IMR-90 (cell line): Measurements from ENCODE around the gene ALPP.

ENCODE experiments used
- BHLHE40 ChIP-seq: fragments of 150-350 bp; IDR thresholded peaks from 2 replicates; pipeline ENCODE4 v1.6.1; 2016; ENCODE audit warnings: mild to moderate bottlenecking, low read depth, low read length
- CEBPB ChIP-seq: IDR thresholded peaks from 2 replicates; pipeline ENCODE4 v1.6.1; 2012; ENCODE audit warnings: low read depth, low read length, improper control_type of control experiment
- CHD1 ChIP-seq: IDR thresholded peaks from 2 replicates; pipeline ENCODE4 v1.6.1; 2012; ENCODE audit warnings: low read depth, low read length, improper control_type of control experiment
- CTCF ChIP-seq: conservative IDR thresholded peaks from 2 replicates; pipeline ENCODE4 v1.5.1; 2012; ENCODE audit warnings: mild to moderate bottlenecking, low read depth, low read length, improper control_type of control experiment
- FOS ChIP-seq: fragments of 150-350 bp; IDR thresholded peaks from 2 replicates; pipeline ENCODE4 v1.6.1; 2016; ENCODE audit warnings: low read depth, low read length
- MAFK ChIP-seq: IDR thresholded peaks from 2 replicates; pipeline ENCODE4 v1.6.1; 2012; ENCODE audit warnings: low read depth, low read length, improper control_type of control experiment
- MAZ ChIP-seq: IDR thresholded peaks from 2 replicates; pipeline ENCODE4 v1.6.1; 2012; ENCODE audit warnings: low read depth, mild to moderate bottlenecking, low read length, improper control_type of control experiment, moderate library complexity, borderline replicate concordance
- MXI1 ChIP-seq: IDR thresholded peaks from 2 replicates; pipeline ENCODE4 v1.6.1; 2012; ENCODE audit warnings: low read depth, mild to moderate bottlenecking, low read length, moderate library complexity, borderline replicate concordance
- POLR2A ChIP-seq: IDR thresholded peaks from 2 replicates; pipeline ENCODE4 v1.6.1; 2012; ENCODE audit warnings: mild to moderate bottlenecking, low read depth, low read length
- RAD21 ChIP-seq: IDR thresholded peaks from 2 replicates; pipeline ENCODE4 v1.6.1; 2012; ENCODE audit warnings: low read length, improper control_type of control experiment
- RCOR1 ChIP-seq: IDR thresholded peaks from 2 replicates; pipeline ENCODE4 v1.6.1; 2012; ENCODE audit warnings: mild to moderate bottlenecking, low read length, improper control_type of control experiment; ENCODE audit not compliant: insufficient replicate concordance
- RFX5 ChIP-seq: IDR thresholded peaks from 2 replicates; pipeline ENCODE4 v1.8.0; 2012; ENCODE audit warnings: low read depth, mild to moderate bottlenecking, low read length, moderate library complexity
- SMC3 ChIP-seq: fragments of 150-350 bp; IDR thresholded peaks from 2 replicates; pipeline ENCODE4 v1.6.1; 2016; ENCODE audit warnings: low read depth, mild to moderate bottlenecking, antibody characterized with exemption, low read length, moderate library complexity
- USF2 ChIP-seq: fragments of 150-350 bp; IDR thresholded peaks from 2 replicates; pipeline ENCODE4 v1.6.1; 2017; ENCODE audit warnings: mild to moderate bottlenecking, antibody characterized with exemption, low read length, low read depth

- TF ChIP-seq CTCF (no peak), CEBPB (no peak), MXI1 (no peak), USF2 (no peak), BHLHE40 (no peak), POLR2A (no peak), RAD21 (no peak), SMC3 (no peak), RCOR1 (no peak), MAFK (no peak), FOS (no peak), RFX5 (no peak), CHD1 (no peak), MAZ (no peak)
Observed at GRCh38 chr2:232418466-232419244, 40.1 kb downstream of the ALPP start.
